ENCODE results near the gene MXRA8. TPM values are rescaled to one million over a fixed set of nuclear protein-coding genes. Genes with fewer than 3 reads are reported as not detected.
"Not testable (repeated sequence)": the region's sequence is repeated elsewhere in the genome, so short reads cannot be mapped to it uniquely, and the experiment has no call there.

MXRA8 gene
- total and polyA plus RNA-seq, 2 donors from 2014 or later: 26.0 to 64.7 TPM

GRCh38 chr1:1406821-1407635 lies 48.7 kb upstream of the MXRA8 start, which contains the start of gene MRPL20:
TSS of gene MRPL20 (minus strand) at chr1:1407293. CDS start at chr1:1407217, 76 bp downstream.
- Histone ChIP-seq H3K9ac (ENCODE audit: low read length in 3 of 3) (peak within 1 kb of the TSS; percentile 38 to 91 (median 43)), H3K9me3 (ENCODE audit: control insufficient read depth in 2 of 3, insufficient read depth in 1 of 3, low read length in 3 of 3) (no peaks in the 10 kb centered on the region), H3K27me3 (ENCODE audit: control insufficient read depth, insufficient read depth, low read length) (no peaks in the 10 kb centered on the region), H3K4me3 (ENCODE audit: low read length in 3 of 3) (peak within 1 kb of the TSS; percentile 67 to 90 (median 81)), H3K36me3 (ENCODE audit: control insufficient read depth in 2 of 3, insufficient read depth in 3 of 3, low read length in 3 of 3) (peaks cover 6 to 18% (median 14%) of the 10 kb centered on the region in 3 donors), H3K27ac (ENCODE audit: low read depth in 2 of 2, low read length in 2 of 2) (peak within 1 kb of the TSS; percentile 59 to 67), H3K4me1 (ENCODE audit: control insufficient read depth in 2 of 3, insufficient read depth in 2 of 3, low read depth in 1 of 3, low read length in 3 of 3) (peaks cover 0 to 15% (median 0%) of the 10 kb centered on the region in 3 donors)
- FAIRE-seq (no peak), DNase-seq (peak; percentile 93 to 98 (median 96))
- TF ChIP-seq CTCF (IDR thresholded peaks at IDR 0.05; ENCODE audit: borderline replicate concordance, extremely low read depth, insufficient read depth): no peak
- intact Hi-C loops (cut with DNase I): no loop called here

GRCh38 chr1:1406101-1406820 lies 47.9 kb upstream of the MXRA8 start:
- Histone ChIP-seq H3K27ac (ENCODE audit: low read depth in 2 of 2, low read length in 2 of 2) (no peak overlapping the region), H3K4me1 (ENCODE audit: control insufficient read depth in 2 of 3, insufficient read depth in 2 of 3, low read depth in 1 of 3, low read length in 3 of 3) (peaks cover 0 to 15% (median 0%) of the 10 kb centered on the region in 3 donors), H3K36me3 (ENCODE audit: control insufficient read depth in 2 of 3, insufficient read depth in 3 of 3, low read length in 3 of 3) (peaks cover 6 to 20% (median 16%) of the 10 kb centered on the region in 3 donors), H3K4me3 (ENCODE audit: low read length in 3 of 3) (peak overlapping the region; percentile 67 to 90 (median 81)), H3K27me3 (ENCODE audit: control insufficient read depth, insufficient read depth, low read length) (no peaks in the 10 kb centered on the region), H3K9me3 (ENCODE audit: control insufficient read depth in 2 of 3, insufficient read depth in 1 of 3, low read length in 3 of 3) (no peaks in the 10 kb centered on the region), H3K9ac (ENCODE audit: low read length in 3 of 3) (peak overlapping the region in 2 of 3 donors; percentile 38 to 91)
- intact Hi-C loops (cut with DNase I): no loop called here
- DNase-seq (peak in 1 of 5 donors; percentile 77), FAIRE-seq (no peak)
- TF ChIP-seq CTCF (IDR thresholded peaks at IDR 0.05; ENCODE audit: borderline replicate concordance, extremely low read depth, insufficient read depth): no peak

GRCh38 chr1:1403653-1404052 lies 45.3 kb upstream of the MXRA8 start:
- H3K9me3 ChIP-seq (ENCODE audit: control insufficient read depth in 2 of 3, insufficient read depth in 1 of 3, low read length in 3 of 3): no peaks in the 10 kb centered on the region
- no peaks in the 10 kb centered on the region for H3K27me3 ChIP-seq (ENCODE audit: control insufficient read depth, insufficient read depth, low read length)
- peaks cover 6 to 29% (median 16%) of the 10 kb centered on the region in 3 donors for H3K36me3 ChIP-seq (ENCODE audit: control insufficient read depth in 2 of 3, insufficient read depth in 3 of 3, low read length in 3 of 3)
- H3K4me3 ChIP-seq (ENCODE audit: low read length in 3 of 3): no peak overlapping the region
- H3K27ac ChIP-seq (ENCODE audit: low read depth in 2 of 2, low read length in 2 of 2): no peak overlapping the region
- H3K4me1 ChIP-seq (ENCODE audit: control insufficient read depth in 2 of 3, insufficient read depth in 2 of 3, low read depth in 1 of 3, low read length in 3 of 3): peaks cover 4 to 26% (median 6%) of the 10 kb centered on the region in 3 donors
- H3K9ac ChIP-seq (ENCODE audit: low read length in 3 of 3): no peak overlapping the region
- DNase-seq: peak in 1 of 5 donors; percentile 43
- TF ChIP-seq CTCF (IDR thresholded peaks at IDR 0.05; ENCODE audit: borderline replicate concordance, extremely low read depth, insufficient read depth): no peak
- FAIRE-seq: no peak
- intact Hi-C loops (cut with DNase I): no loop called here

GRCh38 chr1:1402901-1403392 lies 44.6 kb upstream of the MXRA8 start:
- peaks cover 6 to 30% (median 16%) of the 10 kb centered on the region in 3 donors for H3K36me3 ChIP-seq (ENCODE audit: control insufficient read depth in 2 of 3, insufficient read depth in 3 of 3, low read length in 3 of 3)
- H3K27ac ChIP-seq (ENCODE audit: low read depth in 2 of 2, low read length in 2 of 2); H3K27me3 ChIP-seq (ENCODE audit: control insufficient read depth, insufficient read depth, low read length); FAIRE-seq; H3K4me3 ChIP-seq (ENCODE audit: low read length in 3 of 3); DNase-seq; H3K9ac ChIP-seq (ENCODE audit: low read length in 3 of 3); H3K9me3 ChIP-seq (ENCODE audit: control insufficient read depth in 2 of 3, insufficient read depth in 1 of 3, low read length in 3 of 3); intact Hi-C loops (cut with DNase I): not testable (repeated sequence)
- H3K4me1 ChIP-seq (ENCODE audit: control insufficient read depth in 2 of 3, insufficient read depth in 2 of 3, low read depth in 1 of 3, low read length in 3 of 3): peaks cover 4 to 28% (median 8%) of the 10 kb centered on the region in 3 donors

Measured in kidney (tissue), 14 donors.